GM23338 (cell line): ENCODE results near the gene RTL10. TPM values are rescaled to one million over a fixed set of nuclear protein-coding genes. Genes with fewer than 3 reads are reported as not detected.

Experiments used
- ATAC-seq: fragments of 200-7000 bp; cut with Tn5 transposase; 3 replicates; pipeline ENCODE4 v1.9.1; 2020
- DNase-seq: peaks from one replicate; pipeline ENCODE4 v3.0.0-alpha.2; 2015; ENCODE audit warnings: low spot score
- H2AFZ ChIP-seq: fragments of 200-600 bp; sonication (generic); 2 replicates; pipeline ENCODE4 v1.8.0; 2016; ENCODE audit warnings: antibody characterized with exemption, mild to moderate bottlenecking, moderate library complexity
- H3F3A ChIP-seq: fragments of 200-600 bp; sonication (generic); replicated peaks from 2 replicates; pipeline ENCODE4 v1.8.0; 2017; ENCODE audit warnings: antibody characterized with exemption, mixed run types, low read depth
- H3K27ac ChIP-seq: fragments of 200-600 bp; sonication (generic); 2 replicates; pipeline ENCODE4 v1.6.1; 2016; ENCODE audit warnings: low read depth
- H3K27me3 ChIP-seq: fragments of 200-600 bp; sonication (generic); 2 replicates; pipeline ENCODE4 v1.8.0; 2016; ENCODE audit warnings: mild to moderate bottlenecking, mixed run types, moderate library complexity; ENCODE audit not compliant: insufficient read depth
- H3K36me3 ChIP-seq: fragments of 200-600 bp; sonication (generic); 2 replicates; pipeline ENCODE4 v1.8.0; 2016; ENCODE audit warnings: mild to moderate bottlenecking; ENCODE audit not compliant: insufficient read depth
- H3K4me1 ChIP-seq: fragments of 200-600 bp; sonication (generic); 2 replicates; pipeline ENCODE4 v1.8.0; 2016; ENCODE audit warnings: mild to moderate bottlenecking, moderate library complexity; ENCODE audit not compliant: insufficient read depth
- H3K4me2 ChIP-seq: fragments of 200-600 bp; sonication (generic); 2 replicates; pipeline ENCODE4 v1.7.1; 2017; ENCODE audit warnings: mixed run types
- H3K4me3 ChIP-seq: fragments of 200-600 bp; sonication (generic); 2 replicates; pipeline ENCODE4 v1.6.1; 2016; ENCODE audit warnings: mixed run types
- H3K79me2 ChIP-seq: fragments of 200-600 bp; sonication (generic); replicated peaks from 2 replicates; pipeline ENCODE4 v1.8.0; 2017; ENCODE audit warnings: mild to moderate bottlenecking; ENCODE audit not compliant: insufficient read depth
- H3K9me2 ChIP-seq: fragments of 200-600 bp; sonication (generic); 2 replicates; pipeline ENCODE4 v1.8.0; 2017; ENCODE audit not compliant: insufficient read depth
- H4K20me1 ChIP-seq: fragments of 200-600 bp; sonication (generic); replicated peaks from 2 replicates; pipeline ENCODE4 v1.8.0; 2017; ENCODE audit warnings: mild to moderate bottlenecking; ENCODE audit not compliant: insufficient read depth
- H3K27ac Mint-ChIP-seq: 2 replicates; pipeline ENCODE4 v1.8.0; 2020; ENCODE audit warnings: inconsistent platforms, mild to moderate bottlenecking, moderate library complexity, mixed read lengths
- H3K27me3 Mint-ChIP-seq: 3 replicates; pipeline ENCODE4 v1.8.0; 2022; ENCODE audit warnings: low read depth, mild to moderate bottlenecking, moderate library complexity, mixed read lengths, inconsistent platforms; ENCODE audit not compliant: insufficient read depth, poor library complexity
- H3K36me3 Mint-ChIP-seq: 3 replicates; pipeline ENCODE4 v1.8.0; 2021; ENCODE audit warnings: low read depth, mild to moderate bottlenecking, inconsistent platforms, moderate library complexity, mixed read lengths
- H3K4me1 Mint-ChIP-seq: 3 replicates; pipeline ENCODE4 v1.8.0; 2020; ENCODE audit warnings: mild to moderate bottlenecking, inconsistent platforms, mixed read lengths
- H3K4me3 Mint-ChIP-seq: 3 replicates; pipeline ENCODE4 v1.8.0; 2021; ENCODE audit warnings: moderate library complexity, mild to moderate bottlenecking, inconsistent platforms, mixed read lengths
- H3K9me3 Mint-ChIP-seq: 3 replicates; pipeline ENCODE4 v1.8.0; 2020; ENCODE audit warnings: moderate library complexity, mild to moderate bottlenecking, inconsistent platforms, mixed read lengths
- CREB1 ChIP-seq: fragments of 250-450 bp; sonication (Bioruptor Pico); IDR thresholded peaks from 2 replicates; pipeline ENCODE4 v1.5.0; 2020; ENCODE audit warnings: low read depth, mild to moderate bottlenecking, moderate library complexity
- EZH2 ChIP-seq: fragments of 200-600 bp; sonication (generic); IDR thresholded peaks from one replicate; pipeline ENCODE4 v1.8.0; 2017; ENCODE audit warnings: antibody characterized with exemption, mild to moderate bottlenecking, low read depth; ENCODE audit not compliant: unreplicated experiment
- EZH2phosphoT487 ChIP-seq: fragments of 200-600 bp; sonication (generic); IDR thresholded peaks from one replicate; pipeline ENCODE4 v1.8.1; 2018; ENCODE audit warnings: antibody characterized with exemption; ENCODE audit not compliant: unreplicated experiment
- JUNB ChIP-seq: IDR thresholded peaks from one replicate; pipeline ENCODE4 v1.6.1; 2016; ENCODE audit warnings: antibody characterized with exemption; ENCODE audit not compliant: unreplicated experiment
- NANOG ChIP-seq: IDR thresholded peaks from 2 replicates; pipeline ENCODE4 v1.6.1; 2016; ENCODE audit warnings: antibody characterized with exemption, borderline replicate concordance
- POLR2AphosphoS5 ChIP-seq: IDR thresholded peaks from 2 replicates; pipeline ENCODE4 v1.6.1; 2016; ENCODE audit warnings: antibody characterized with exemption, low read depth
- STAT1 ChIP-seq: IDR thresholded peaks from one replicate; pipeline ENCODE4 v1.6.1; 2016; ENCODE audit warnings: antibody characterized with exemption; ENCODE audit not compliant: unreplicated experiment
- ZNF114 ChIP-seq: fragments of 250-450 bp; sonication (Bioruptor Pico); IDR thresholded peaks from 2 replicates; pipeline ENCODE4 v1.5.0; 2020; ENCODE audit warnings: mild to moderate bottlenecking, moderate library complexity
- ZNF331 ChIP-seq: fragments of 250-450 bp; sonication (Bioruptor Pico); IDR thresholded peaks from 2 replicates; pipeline ENCODE4 v1.5.0; 2020; ENCODE audit warnings: low read depth, mild to moderate bottlenecking, moderate library complexity
- polyA plus RNA-seq: library from polyadenylated mRNA; unstranded; fragments of >200 nt; fragmentation: Nextera tagmentation; extraction: Ambion mirVana; gene quantifications from 2 replicates; pipeline ENCODE4 v1.2.1, GENCODE V29; 2016
- total RNA-seq: library from RNA; depleted of rRNA; stranded (reverse); fragments of >200 nt; shearing (Covaris generic); gene quantifications from 2 replicates; pipeline ENCODE4 v1.2.3, GENCODE V29; 2014
- TF ChIP-seq, protein P1 (sequence below): fragments of 250-450 bp; sonication (Bioruptor Pico); IDR thresholded peaks from 2 replicates; pipeline ENCODE4 v1.5.0; 2020; ENCODE audit warnings: mild to moderate bottlenecking, moderate library complexity
- TF ChIP-seq, protein P2 (sequence below): IDR thresholded peaks from one replicate; pipeline ENCODE4 v1.6.1; 2018; ENCODE audit warnings: antibody characterized with exemption; ENCODE audit not compliant: unreplicated experiment
- TF ChIP-seq, protein P3 (sequence below), 2 experiments: fragments of 200-600 bp in 1 of 2; sonication (generic) in 1 of 2; conservative IDR thresholded peaks; 2 replicates each; pipeline versions ENCODE4 v1.5.1 to v1.6.1; 2016 to 2017; ENCODE audit warnings: antibody characterized with exemption in 2 of 2, low read depth in 2 of 2, mild to moderate bottlenecking in 2 of 2, moderate library complexity in 1 of 2
- TF ChIP-seq, protein P4 (sequence below): IDR thresholded peaks from 2 replicates; pipeline ENCODE4 v1.6.1; 2016; ENCODE audit warnings: antibody characterized with exemption

RTL10 gene
- total and polyA plus RNA-seq, 2 experiments from 2014 or later: 9.4 to 17.4 TPM

DNA sequence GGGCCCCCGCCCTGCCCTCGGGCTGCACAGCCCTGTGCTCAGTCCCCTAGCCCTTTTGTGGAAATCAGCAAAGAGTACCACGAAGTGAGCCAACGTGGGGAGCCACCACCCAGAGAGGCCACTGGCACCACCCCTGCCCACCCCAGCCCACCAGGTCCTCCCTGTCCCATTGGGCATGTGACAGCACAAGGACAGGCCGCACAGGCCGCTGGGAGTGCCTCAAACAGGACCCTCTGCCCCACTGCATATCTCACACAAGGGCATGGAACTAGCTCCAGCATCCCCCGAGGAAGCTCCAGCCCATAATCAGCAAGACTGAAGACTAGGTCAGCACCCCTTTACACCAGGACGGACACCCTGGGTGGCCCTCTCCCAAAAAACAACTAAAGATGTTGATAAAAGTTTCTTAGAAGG is 29.7 kb downstream of the RTL10 start:
- no peak overlapping the region for H3K4me3 Mint-ChIP-seq

More for the DNA sequence above, 29.7 kb downstream of the RTL10 start:
- Histone ChIP-seq H3K4me3 (no peak overlapping the region), H2AFZ (no peak overlapping the region), H3K27ac (no peak overlapping the region), H3K27me3 (no peaks in the 10 kb centered on the region), H3K36me3 (no peaks in the 10 kb centered on the region), H3K4me1 (no peaks in the 10 kb centered on the region), H3F3A (no peaks in the 10 kb centered on the region), H3K9me2 (no peaks in the 10 kb centered on the region), H3K4me2 (no peak overlapping the region), H4K20me1 (no peaks in the 10 kb centered on the region), H3K79me2 (no peaks in the 10 kb centered on the region)
- DNase-seq: no peak
- TF ChIP-seq, protein P1, sequence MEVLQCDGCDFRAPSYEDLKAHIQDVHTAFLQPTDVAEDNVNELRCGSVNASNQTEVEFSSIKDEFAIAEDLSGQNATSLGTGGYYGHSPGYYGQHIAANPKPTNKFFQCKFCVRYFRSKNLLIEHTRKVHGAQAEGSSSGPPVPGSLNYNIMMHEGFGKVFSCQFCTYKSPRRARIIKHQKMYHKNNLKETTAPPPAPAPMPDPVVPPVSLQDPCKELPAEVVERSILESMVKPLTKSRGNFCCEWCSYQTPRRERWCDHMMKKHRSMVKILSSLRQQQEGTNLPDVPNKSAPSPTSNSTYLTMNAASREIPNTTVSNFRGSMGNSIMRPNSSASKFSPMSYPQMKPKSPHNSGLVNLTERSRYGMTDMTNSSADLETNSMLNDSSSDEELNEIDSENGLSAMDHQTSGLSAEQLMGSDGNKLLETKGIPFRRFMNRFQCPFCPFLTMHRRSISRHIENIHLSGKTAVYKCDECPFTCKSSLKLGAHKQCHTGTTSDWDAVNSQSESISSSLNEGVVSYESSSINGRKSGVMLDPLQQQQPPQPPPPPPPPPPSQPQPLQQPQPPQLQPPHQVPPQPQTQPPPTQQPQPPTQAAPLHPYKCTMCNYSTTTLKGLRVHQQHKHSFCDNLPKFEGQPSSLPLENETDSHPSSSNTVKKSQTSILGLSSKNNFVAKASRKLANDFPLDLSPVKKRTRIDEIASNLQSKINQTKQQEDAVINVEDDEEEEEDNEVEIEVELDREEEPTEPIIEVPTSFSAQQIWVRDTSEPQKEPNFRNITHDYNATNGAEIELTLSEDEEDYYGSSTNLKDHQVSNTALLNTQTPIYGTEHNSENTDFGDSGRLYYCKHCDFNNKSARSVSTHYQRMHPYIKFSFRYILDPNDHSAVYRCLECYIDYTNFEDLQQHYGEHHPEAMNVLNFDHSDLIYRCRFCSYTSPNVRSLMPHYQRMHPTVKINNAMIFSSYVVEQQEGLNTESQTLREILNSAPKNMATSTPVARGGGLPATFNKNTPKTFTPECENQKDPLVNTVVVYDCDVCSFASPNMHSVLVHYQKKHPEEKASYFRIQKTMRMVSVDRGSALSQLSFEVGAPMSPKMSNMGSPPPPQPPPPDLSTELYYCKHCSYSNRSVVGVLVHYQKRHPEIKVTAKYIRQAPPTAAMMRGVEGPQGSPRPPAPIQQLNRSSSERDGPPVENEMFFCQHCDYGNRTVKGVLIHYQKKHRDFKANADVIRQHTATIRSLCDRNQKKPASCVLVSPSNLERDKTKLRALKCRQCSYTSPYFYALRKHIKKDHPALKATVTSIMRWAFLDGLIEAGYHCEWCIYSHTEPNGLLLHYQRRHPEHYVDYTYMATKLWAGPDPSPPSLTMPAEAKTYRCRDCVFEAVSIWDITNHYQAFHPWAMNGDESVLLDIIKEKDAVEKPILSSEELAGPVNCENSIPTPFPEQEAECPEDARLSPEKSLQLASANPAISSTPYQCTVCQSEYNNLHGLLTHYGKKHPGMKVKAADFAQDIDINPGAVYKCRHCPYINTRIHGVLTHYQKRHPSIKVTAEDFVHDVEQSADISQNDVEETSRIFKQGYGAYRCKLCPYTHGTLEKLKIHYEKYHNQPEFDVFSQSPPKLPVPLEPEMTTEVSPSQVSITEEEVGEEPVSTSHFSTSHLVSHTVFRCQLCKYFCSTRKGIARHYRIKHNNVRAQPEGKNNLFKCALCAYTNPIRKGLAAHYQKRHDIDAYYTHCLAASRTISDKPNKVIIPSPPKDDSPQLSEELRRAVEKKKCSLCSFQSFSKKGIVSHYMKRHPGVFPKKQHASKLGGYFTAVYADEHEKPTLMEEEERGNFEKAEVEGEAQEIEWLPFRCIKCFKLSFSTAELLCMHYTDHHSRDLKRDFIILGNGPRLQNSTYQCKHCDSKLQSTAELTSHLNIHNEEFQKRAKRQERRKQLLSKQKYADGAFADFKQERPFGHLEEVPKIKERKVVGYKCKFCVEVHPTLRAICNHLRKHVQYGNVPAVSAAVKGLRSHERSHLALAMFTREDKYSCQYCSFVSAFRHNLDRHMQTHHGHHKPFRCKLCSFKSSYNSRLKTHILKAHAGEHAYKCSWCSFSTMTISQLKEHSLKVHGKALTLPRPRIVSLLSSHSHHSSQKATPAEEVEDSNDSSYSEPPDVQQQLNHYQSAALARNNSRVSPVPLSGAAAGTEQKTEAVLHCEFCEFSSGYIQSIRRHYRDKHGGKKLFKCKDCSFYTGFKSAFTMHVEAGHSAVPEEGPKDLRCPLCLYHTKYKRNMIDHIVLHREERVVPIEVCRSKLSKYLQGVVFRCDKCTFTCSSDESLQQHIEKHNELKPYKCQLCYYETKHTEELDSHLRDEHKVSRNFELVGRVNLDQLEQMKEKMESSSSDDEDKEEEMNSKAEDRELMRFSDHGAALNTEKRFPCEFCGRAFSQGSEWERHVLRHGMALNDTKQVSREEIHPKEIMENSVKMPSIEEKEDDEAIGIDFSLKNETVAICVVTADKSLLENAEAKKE (CRISPR knock-in tag): no peak
- TF ChIP-seq EZH2phosphoT487 (no peak), ZNF331 (CRISPR knock-in tag) (no peak), CREB1 (CRISPR knock-in tag) (no peak), POLR2AphosphoS5 (no peak), ZNF114 (CRISPR knock-in tag) (no peak), EZH2 (no peak), STAT1 (no peak), NANOG (no peak), JUNB (no peak)
- TF ChIP-seq, protein P2, sequence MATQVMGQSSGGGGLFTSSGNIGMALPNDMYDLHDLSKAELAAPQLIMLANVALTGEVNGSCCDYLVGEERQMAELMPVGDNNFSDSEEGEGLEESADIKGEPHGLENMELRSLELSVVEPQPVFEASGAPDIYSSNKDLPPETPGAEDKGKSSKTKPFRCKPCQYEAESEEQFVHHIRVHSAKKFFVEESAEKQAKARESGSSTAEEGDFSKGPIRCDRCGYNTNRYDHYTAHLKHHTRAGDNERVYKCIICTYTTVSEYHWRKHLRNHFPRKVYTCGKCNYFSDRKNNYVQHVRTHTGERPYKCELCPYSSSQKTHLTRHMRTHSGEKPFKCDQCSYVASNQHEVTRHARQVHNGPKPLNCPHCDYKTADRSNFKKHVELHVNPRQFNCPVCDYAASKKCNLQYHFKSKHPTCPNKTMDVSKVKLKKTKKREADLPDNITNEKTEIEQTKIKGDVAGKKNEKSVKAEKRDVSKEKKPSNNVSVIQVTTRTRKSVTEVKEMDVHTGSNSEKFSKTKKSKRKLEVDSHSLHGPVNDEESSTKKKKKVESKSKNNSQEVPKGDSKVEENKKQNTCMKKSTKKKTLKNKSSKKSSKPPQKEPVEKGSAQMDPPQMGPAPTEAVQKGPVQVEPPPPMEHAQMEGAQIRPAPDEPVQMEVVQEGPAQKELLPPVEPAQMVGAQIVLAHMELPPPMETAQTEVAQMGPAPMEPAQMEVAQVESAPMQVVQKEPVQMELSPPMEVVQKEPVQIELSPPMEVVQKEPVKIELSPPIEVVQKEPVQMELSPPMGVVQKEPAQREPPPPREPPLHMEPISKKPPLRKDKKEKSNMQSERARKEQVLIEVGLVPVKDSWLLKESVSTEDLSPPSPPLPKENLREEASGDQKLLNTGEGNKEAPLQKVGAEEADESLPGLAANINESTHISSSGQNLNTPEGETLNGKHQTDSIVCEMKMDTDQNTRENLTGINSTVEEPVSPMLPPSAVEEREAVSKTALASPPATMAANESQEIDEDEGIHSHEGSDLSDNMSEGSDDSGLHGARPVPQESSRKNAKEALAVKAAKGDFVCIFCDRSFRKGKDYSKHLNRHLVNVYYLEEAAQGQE: no peak
- TF ChIP-seq, protein P3, sequence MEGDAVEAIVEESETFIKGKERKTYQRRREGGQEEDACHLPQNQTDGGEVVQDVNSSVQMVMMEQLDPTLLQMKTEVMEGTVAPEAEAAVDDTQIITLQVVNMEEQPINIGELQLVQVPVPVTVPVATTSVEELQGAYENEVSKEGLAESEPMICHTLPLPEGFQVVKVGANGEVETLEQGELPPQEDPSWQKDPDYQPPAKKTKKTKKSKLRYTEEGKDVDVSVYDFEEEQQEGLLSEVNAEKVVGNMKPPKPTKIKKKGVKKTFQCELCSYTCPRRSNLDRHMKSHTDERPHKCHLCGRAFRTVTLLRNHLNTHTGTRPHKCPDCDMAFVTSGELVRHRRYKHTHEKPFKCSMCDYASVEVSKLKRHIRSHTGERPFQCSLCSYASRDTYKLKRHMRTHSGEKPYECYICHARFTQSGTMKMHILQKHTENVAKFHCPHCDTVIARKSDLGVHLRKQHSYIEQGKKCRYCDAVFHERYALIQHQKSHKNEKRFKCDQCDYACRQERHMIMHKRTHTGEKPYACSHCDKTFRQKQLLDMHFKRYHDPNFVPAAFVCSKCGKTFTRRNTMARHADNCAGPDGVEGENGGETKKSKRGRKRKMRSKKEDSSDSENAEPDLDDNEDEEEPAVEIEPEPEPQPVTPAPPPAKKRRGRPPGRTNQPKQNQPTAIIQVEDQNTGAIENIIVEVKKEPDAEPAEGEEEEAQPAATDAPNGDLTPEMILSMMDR (conservative IDR thresholded peaks at IDR 0.05; ENCODE audit: low read depth in 2 of 2): no peak
- TF ChIP-seq, protein P4, sequence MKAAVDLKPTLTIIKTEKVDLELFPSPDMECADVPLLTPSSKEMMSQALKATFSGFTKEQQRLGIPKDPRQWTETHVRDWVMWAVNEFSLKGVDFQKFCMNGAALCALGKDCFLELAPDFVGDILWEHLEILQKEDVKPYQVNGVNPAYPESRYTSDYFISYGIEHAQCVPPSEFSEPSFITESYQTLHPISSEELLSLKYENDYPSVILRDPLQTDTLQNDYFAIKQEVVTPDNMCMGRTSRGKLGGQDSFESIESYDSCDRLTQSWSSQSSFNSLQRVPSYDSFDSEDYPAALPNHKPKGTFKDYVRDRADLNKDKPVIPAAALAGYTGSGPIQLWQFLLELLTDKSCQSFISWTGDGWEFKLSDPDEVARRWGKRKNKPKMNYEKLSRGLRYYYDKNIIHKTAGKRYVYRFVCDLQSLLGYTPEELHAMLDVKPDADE: no peak
- Mint-ChIP-seq H3K36me3 (no peaks in the 10 kb centered on the region), H3K27me3 (peaks cover 8% of the 10 kb centered on the region), H3K27ac (no peak overlapping the region), H3K9me3 (no peaks in the 10 kb centered on the region; the same call in 1 of the 3 replicates), H3K4me1 (peaks cover 5% of the 10 kb centered on the region; the same call in 2 of the 3 replicates)
- no peak for ATAC-seq
